Activated CD4-positive, CD25-positive, alpha-beta regulatory T cell (primary cell): ENCODE results near the gene MRNIP.
"Not testable (repeated sequence)": the region's sequence is repeated elsewhere in the genome, so short reads cannot be mapped to it uniquely, and the experiment has no call there.

Experiments
- DNase-seq, 4 experiments: peaks; one replicate each; lab custom pipeline; 2025; lab: John Stamatoyannopoulos, UW

The MRNIP gene

DNA sequence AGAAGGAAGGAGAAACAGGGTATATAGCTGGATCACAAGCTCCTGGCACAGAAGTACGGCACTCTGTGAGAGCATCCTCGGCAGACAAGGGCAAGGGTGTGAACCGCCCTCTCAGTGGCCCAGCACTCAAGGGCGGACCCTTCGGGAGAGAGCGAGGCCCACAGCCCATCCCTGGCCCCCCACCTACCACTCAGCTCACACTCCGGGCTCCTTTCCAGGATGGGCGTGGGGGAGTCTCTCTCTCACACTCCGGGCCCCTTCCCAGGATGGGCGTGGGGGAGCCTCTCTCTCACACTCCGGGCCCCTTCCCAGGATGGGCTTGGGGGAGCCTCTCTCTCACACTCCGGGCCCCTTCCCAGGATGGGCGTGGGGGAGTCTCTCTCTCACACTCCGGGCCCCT, 12.9 kb upstream of the MRNIP start:
- not testable (repeated sequence) for DNase-seq

DNA sequence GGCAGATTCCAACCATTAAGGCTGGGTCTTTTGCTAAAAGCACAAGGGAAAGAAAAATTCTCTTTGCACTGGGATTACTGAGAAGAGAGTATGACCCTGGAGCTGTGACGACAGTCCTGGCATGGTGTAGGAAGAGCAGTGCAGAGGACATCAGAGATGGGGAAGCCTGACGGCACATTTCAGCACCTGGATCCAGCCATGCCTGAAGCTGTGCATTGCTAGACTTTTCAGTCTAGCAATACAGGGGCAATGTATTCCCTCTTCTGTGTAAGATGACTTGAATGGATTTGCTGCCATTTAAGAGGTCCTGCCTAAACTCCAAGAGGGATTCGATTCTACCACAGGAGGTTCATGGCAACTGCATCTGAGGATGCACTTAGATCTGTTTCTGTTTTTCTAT, 12.3 kb upstream of the MRNIP start:
- no peak for DNase-seq

GRCh38 chr5:179870403-179870903, 11.8 kb upstream of the MRNIP start:
- no peak for DNase-seq

DNA sequence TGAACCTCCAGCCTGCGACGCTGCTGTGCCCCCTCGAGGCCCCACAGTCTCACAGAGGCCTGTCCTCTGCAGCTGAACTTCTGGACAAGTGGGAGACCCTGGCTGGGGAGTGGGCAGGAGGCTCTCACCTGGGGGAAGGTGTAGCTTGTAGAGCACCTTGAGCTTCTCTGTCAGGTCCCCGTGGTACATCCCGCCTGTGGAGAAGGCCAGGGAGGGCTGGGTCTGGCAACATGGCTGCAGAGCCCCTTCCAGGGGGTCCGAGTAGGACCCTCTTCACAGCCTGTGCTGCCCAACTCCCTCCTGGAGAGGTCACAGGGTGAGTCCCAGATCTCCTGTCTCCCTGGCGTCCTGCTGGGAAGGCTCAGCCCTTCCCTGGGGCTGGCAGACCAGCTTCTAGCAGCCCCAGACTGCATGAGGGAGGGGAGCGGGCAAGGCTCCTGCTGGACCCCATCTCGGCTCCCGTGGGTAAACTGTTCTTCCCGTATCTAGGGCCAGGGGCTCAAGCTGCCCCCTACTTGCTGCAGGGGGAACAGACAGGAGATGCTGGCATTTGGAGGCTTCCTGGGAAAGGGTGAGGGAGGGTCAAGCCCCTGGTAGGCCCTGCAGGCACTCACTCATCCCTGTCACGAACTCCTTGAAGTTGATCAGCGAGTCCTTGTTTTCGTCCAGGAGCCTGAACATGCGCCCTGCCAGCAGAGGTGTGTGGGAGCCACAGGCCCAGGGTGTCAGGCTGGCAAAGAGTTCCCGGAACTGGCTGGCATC, 11.2 kb upstream of the MRNIP start:
- no peak for DNase-seq

DNA sequence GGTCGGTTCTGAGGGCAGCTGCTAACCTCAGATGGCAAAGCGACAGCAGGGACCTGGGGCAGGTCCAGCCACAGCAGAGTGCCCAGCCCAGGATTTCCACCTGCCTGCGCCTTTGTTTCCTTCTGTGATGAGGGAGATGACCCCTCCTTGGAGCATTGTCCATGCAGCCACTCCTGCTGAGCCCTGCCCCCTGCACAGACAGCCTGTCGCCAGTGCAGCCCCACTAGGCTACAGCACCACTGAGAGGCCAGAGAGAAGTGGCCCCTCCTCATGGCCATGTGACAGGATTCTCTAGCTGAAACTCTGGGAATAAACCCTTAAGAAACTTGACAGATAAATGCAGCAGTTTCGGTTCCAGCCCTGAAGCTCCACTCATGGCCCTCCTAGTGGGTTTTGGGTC, 10.5 kb upstream of the MRNIP start:
- DNase-seq = no peak

DNA sequence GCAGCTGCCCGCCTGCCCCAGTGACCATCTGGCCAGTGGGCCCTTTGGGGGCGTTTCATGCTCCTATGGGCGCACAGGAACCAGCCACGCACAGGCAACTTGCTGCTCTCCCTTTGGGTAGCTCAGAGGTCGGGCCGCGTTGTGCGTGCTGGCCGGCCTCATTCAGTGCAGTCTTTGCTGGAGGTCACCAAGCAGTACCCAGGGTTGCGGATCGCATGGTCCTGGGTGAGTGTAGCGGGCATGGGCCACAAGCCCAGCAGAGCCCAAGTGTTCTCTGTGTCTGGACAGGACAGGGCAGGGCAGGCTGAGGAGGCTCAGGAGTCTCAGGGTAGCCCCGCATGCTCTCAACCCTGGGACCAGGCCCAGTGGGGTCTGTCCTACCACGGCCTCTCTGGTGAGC, 9.9 kb upstream of the MRNIP start:
- no peak for DNase-seq

DNA sequence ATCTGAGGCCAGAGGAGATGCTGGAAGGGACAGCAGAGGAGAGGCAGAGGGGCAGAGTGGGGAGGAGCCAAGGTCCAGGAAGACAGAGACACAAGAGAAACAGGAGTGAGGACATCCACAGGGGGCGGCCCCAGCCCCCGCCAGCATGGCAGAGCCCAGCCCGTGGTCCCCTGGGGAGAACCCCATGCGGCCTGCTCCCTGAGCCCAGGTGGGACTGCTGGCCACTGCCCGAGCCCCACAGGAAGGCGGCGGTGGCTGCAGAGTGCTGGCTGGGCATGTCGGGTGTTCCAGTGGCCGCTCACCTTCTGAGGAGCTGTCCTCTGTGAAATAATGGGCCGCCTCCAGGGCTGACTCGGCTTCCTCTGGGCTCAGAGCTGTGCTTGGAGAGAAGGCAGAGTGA, 8.9 kb upstream of the MRNIP start:
- DNase-seq = no peak

GRCh38 chr5:179867079-179867465, 8.5 kb upstream of the MRNIP start:
- no peak for DNase-seq

DNA sequence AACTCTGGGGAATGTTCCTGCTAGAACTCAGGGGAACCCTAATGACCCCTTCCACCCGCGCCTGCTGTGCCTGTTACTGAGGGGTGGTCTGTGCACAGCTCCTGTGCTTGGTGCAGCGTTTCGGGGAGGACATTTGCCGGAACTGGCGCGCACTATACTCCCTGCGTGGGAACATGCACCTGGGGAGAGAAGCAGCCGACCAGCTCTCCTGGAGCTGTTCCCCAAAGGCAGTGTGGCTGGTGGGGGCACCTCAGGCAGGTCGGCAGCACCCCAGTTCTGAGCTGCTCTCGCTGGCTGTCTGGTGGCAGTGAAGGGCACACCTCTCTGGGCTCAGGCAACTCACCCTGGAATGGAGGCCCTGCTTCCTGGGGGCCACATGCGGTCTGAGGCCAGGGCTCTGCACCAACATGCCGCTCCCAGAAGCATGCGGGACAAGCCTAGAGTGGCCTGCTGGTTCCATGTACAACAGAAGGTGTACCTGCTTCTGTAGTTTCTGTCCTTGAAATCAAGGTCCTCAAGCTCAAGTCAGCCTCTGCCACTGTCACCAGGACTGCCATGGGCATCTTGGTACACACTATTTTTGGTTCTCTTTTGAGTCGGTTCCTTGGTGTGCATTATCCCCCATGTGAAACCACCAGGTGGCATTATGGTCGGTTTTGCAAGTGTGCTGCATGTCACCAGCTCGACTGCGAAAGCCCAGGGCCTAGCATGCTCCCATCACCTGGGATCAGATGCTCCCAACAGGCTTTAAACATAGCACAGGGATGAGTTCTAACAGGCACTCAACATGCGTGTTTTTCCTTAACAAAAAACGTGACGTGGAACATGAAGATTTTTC, 7.8 kb upstream of the MRNIP start:
- DNase-seq = no peak

GRCh38 chr5:179865491-179866240, 7.0 kb upstream of the MRNIP start:
- no peak for DNase-seq

- DNase-seq = no peak
These were observed 6.1 kb upstream of the MRNIP start for GRCh38 chr5:179864686-179865085.

GRCh38 chr5:179863449-179864085, 5.0 kb upstream of the MRNIP start:
- DNase-seq = no peak

DNA sequence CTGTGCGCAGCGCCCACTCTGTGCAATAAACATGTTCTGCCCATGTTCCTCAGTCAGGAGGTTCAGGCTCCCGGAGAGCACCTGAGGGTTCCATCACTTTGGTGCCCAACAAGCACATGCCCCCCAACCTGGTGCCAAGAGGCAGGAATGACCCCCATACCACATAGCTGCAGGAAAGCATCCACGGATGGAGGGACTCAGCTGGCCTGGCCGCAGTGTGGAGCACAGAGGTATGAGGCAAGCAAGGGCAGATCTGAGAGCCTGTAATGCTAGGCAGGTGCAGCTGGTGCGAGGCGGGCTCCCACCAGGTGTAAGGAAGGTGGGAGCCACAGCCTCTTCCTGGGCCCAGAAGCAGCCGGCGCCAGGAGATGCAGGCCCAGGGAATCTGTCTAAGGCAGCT, 4.3 kb upstream of the MRNIP start:
- DNase-seq = no peak

DNA sequence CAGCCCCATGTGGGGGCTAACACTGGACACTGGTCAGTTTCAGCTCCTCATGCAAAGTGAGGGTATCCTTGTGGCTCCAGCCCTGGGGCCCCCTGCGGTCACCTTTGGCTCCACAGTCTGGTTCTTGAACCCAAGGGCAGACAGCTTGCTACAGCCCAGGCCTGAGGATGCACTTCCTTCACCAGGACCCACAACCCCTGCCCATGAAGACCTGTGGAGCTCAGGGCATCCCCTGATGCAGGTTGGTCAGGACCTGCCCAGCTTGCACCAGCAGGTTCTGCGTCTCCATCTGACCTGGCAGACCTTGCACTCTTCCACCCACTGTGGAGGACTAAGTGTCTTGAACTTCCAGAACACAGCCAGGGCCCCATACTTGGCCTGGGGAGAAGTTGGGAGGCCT, 3.7 kb upstream of the MRNIP start:
- no peak for DNase-seq

- DNase-seq = no peak
These were observed 1.7 kb upstream of the MRNIP start for GRCh38 chr5:179860301-179860700.

DNA sequence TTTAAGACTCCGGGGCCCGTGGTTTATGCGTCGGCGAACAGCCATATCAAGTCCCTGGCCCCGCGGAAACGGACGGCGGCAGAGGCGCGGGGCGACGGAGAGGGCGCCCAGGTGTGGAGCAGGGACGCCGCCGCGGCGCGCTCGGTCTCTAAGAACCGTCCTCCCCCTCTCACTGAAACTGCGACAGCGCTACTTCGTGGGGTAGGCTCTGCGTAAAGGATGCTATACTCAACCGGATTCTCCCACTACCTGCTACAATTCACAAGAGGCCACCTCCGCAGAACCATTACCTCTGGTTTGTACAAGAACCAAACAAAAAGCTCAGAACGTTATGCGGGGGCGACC, 404 bp downstream of the MRNIP start:
- peak in 3 of 4 experiments; percentile 15 to 32 (median 31) for DNase-seq

DNA sequence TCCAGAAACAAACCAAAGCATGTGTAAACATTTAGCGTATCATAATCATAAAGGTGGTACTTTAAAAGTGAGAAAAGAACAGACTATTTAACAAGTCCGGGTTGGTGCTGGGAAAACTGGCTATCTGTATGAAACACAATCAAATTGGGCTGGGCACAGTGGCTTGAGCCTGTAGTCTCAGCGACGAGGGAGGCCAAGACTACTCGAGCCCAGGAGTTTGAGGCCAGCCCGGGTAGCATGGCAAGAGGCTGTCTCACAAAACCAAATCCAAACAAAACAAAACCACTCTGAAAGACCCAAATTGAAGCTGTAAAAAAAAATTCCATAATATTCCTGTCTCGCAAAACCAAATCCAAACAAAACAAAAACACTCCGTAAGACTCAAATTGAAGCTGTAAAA, 4.3 kb downstream of the MRNIP start:
- DNase-seq = no peak

GRCh38 chr5:179852993-179853547, 5.5 kb downstream of the MRNIP start:
- DNase-seq = no peak

DNA sequence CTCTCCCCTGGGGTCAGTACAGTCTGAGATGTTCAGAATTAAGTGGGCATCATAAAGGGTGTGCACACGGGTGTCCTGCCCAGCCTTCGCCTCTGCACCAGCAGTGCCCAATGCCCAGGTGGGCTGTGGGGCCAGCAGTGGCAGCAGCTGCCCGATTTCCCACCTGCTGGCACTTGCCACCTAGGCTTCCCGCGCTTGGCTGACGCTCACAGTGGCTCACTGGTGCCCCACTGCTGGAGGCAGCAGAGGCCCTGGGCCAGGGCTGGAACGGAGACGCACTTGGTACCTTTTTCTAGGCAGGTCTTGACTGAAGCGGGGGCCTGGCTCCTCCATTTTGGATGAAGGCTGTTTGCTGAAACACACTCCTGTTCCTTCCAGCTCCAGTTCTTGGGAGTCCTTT, 17.0 kb downstream of the MRNIP start:
- no peak for DNase-seq

- DNase-seq = no peak
These were observed 17.9 kb downstream of the MRNIP start for GRCh38 chr5:179840766-179841165.

GRCh38 chr5:179840321-179840720, 18.3 kb downstream of the MRNIP start:
- DNase-seq = no peak
